Measurements from ENCODE around the gene ZNF112. TPM values are rescaled to one million over a fixed set of nuclear protein-coding genes. Genes with fewer than 3 reads are reported as not detected.
"Not testable (repeated sequence)": the region's sequence is repeated elsewhere in the genome, so short reads cannot be mapped to it uniquely, and the experiment has no call there.

ZNF112 gene
- total RNA-seq, 1 donor from 2014 or later = 0.11 TPM

DNA sequence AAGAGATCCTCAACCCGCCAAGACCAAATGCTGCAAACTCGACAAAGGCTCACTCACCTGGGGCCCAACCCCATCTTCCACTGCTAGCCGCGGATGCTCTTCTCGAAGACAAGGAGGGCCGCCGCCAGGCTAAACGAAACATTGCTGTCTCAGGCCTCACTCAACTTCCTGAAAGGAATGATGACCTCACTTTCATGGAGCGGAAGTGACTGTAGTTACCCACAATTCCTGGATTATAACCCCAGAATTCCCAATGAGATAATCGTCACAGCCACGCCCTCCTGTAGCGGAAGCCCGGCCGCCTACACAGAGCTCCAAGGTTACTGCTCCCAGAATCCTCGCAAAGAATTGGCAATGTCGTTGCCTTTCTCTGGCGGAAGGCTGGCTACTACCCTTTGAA, 10.5 kb upstream of the ZNF112 start:
- Histone ChIP-seq H3K36me3 (no peaks in the 10 kb centered on the region), H3K4me1 (no peaks in the 10 kb centered on the region), H3K27ac (no peak overlapping the region), H3K27me3 (no peaks in the 10 kb centered on the region), H3K9me3 (peaks cover 0 to 5% of the 10 kb centered on the region in 2 donors), H3K4me3 (no peak overlapping the region)
- intact Hi-C loops (cut with DNase I) = no loop called here
- DNase-seq (ENCODE audit: low spot score in 2 of 2) = no peak
- TF ChIP-seq CTCF (IDR thresholded peaks at IDR 0.05) = no peak

DNA sequence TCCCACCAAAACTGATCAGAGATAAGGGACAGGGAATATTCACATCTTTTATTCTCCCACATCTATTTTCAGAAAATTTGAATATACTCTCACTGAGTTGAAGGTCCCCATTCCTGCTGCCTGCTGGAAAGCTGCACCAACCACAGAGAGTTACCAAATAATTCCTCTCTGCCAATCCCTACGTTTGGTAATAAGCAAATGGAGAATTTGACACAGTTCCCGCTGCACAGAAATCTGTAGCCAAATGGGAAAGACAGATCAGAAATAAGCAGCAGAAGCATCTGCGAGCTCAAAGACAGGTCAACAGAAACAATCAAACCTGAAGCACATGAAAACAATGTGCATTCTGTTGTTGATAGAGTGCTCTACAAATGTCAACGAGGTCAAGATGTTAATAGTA, 9.9 kb downstream of the ZNF112 start:
- intact Hi-C loops (cut with DNase I) = no loop called here
- no peak overlapping the region for H3K27ac ChIP-seq
- no peaks in the 10 kb centered on the region for H3K4me1 ChIP-seq
- TF ChIP-seq CTCF (IDR thresholded peaks at IDR 0.05) = no peak
- H3K36me3 ChIP-seq = peaks cover 21 to 47% of the 10 kb centered on the region in 2 donors
- H3K27me3 ChIP-seq = no peaks in the 10 kb centered on the region
- peaks cover 86 to 99% of the 10 kb centered on the region in 2 donors for H3K9me3 ChIP-seq
- no peak for DNase-seq (ENCODE audit: low spot score in 2 of 2)
- no peak overlapping the region for H3K4me3 ChIP-seq

DNA sequence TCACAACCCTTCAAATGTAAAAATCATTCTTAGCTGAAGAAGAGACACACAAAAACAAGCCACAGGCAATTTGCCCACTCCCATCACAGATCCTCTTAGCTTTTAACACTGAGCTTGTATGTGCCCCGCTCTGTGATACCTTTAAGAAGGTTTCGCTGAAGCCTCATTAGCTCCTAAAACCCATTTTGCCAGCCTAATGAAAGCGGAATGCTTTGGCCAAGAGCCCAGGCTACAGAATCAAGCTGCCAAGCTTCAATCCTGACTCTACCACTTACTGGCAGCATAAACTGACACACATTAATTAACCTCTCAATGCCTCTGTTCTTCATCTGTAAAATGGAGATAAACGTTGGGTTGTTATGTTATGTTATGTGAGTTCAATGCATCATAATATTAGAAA, 10.5 kb downstream of the ZNF112 start:
- intact Hi-C loops (cut with DNase I) = no loop called here
- peaks cover 22 to 53% of the 10 kb centered on the region in 2 donors for H3K36me3 ChIP-seq

GRCh38 chr19:44344255-44344654, 12.2 kb downstream of the ZNF112 start:
- peaks cover 39 to 57% of the 10 kb centered on the region in 2 donors for H3K36me3 ChIP-seq

More for the DNA sequence above, 10.5 kb downstream of the ZNF112 start:
- H3K27ac ChIP-seq = no peak overlapping the region
- no peaks in the 10 kb centered on the region for H3K27me3 ChIP-seq
- DNase-seq (ENCODE audit: low spot score in 2 of 2) = no peak
- no peaks in the 10 kb centered on the region for H3K4me1 ChIP-seq
- H3K4me3 ChIP-seq = no peak overlapping the region
- H3K9me3 ChIP-seq = peaks cover 80 to 99% of the 10 kb centered on the region in 2 donors
- TF ChIP-seq CTCF (IDR thresholded peaks at IDR 0.05) = no peak

DNA sequence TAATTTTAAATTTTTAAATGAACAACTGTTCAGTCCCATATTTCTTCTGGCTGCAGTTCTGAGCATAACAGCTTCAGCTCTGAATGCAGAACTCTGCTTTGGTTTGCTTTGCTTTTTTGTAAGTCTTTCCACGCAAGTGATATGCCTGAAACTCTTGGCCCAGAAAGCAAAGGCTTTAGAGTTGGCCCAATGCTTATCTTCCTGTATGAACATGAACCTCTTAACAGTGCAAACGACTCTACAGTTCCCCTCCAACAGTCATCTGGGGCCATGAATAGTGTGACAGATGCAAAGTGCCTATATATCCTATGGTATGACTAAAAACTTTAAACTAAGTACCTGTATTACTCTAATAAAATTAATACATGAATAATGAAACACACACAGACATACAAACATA, 14.7 kb downstream of the ZNF112 start:
- TF ChIP-seq CTCF (IDR thresholded peaks at IDR 0.05) = no peak
- Histone ChIP-seq H3K9me3 (peaks cover 52 to 96% of the 10 kb centered on the region in 2 donors), H3K36me3 (peaks cover 52 to 80% of the 10 kb centered on the region in 2 donors), H3K27me3 (no peaks in the 10 kb centered on the region), H3K4me3 (no peak overlapping the region), H3K4me1 (no peaks in the 10 kb centered on the region), H3K27ac (no peak overlapping the region)
- intact Hi-C loops (cut with DNase I) = no loop called here
- DNase-seq (ENCODE audit: low spot score in 2 of 2) = no peak

More at GRCh38 chr19:44344255-44344654, 12.2 kb downstream of the ZNF112 start:
- Histone ChIP-seq H3K4me1 (no peaks in the 10 kb centered on the region), H3K9me3 (peaks cover 73 to 99% of the 10 kb centered on the region in 2 donors), H3K27ac (no peak overlapping the region), H3K27me3 (no peaks in the 10 kb centered on the region), H3K4me3 (no peak overlapping the region)
- no peak for TF ChIP-seq CTCF (IDR thresholded peaks at IDR 0.05)
- intact Hi-C loops (cut with DNase I) = no loop called here
- DNase-seq (ENCODE audit: low spot score in 2 of 2) = no peak

DNA sequence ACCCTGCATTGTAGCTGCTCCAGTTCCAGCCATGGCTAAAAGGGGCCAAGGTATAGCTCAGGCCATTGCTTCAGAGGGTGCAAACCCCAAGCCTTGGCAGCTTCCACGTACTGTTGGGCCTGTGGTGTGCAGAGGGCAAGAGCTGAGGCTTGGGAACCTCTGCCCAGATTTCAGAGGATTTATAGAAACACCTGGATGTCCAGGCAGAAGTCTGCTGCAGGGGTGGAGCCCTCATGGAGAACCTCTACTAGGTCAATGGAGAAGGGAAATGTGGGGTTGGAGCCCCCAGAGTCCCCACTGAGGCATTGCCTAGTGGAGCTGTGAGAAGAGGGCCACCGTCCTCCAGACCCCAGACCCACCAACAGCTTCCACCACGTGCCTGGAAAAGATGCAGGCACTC, 21.8 kb downstream of the ZNF112 start:
- DNase-seq (ENCODE audit: low spot score in 2 of 2); intact Hi-C loops (cut with DNase I); H3K27ac ChIP-seq; H3K4me1 ChIP-seq; H3K4me3 ChIP-seq; H3K27me3 ChIP-seq: not testable (repeated sequence)
- Histone ChIP-seq H3K9me3 (peaks cover 40 to 97% of the 10 kb centered on the region in 2 donors), H3K36me3 (peaks cover 90 to 98% of the 10 kb centered on the region in 2 donors)

All from ascending aorta (tissue), 2 donors.